ENCODE results near the gene USP22. TPM values are rescaled to one million over a fixed set of nuclear protein-coding genes. Genes with fewer than 3 reads are reported as not detected.

USP22 gene
- total and polyA plus RNA-seq, 2 of the 4 experiments (the other 2 are of a cell fraction), result 161 to 319 TPM

GRCh38 chr17:20992416-20992815 lies 50.4 kb downstream of the USP22 start:
- H3K4me1 ChIP-seq (ENCODE audit: control insufficient read depth, insufficient read depth, low read length), result peaks cover 2% of the 10 kb centered on the region; the same call in 1 of the 2 replicates
- H2BK15ac ChIP-seq (ENCODE audit: low read depth, low read length), result no peak overlapping the region
- H4K5ac ChIP-seq (ENCODE audit: low read depth, low read length), result no peak overlapping the region
- peaks cover 8% of the 10 kb centered on the region for H4K20me1 ChIP-seq (ENCODE audit: insufficient read depth, low read length)
- BruUV-seq (replicated peaks), result no TSS peak
- H2BK120ac ChIP-seq (ENCODE audit: low read depth, low read length), result no peak overlapping the region
- WGBS, 2 experiments (ENCODE audit: extremely low coverage in 2 of 2, insufficient read length in 1 of 2), result 65% methylated on average over 4 of the region's 12 CpGs; no CpG with 5 or more reads in 1 of the 2 experiments
- no peak overlapping the region for H3K9ac ChIP-seq (ENCODE audit: low read depth, low read length)
- H3K18ac ChIP-seq (ENCODE audit: low read depth, low read length), result no peak overlapping the region
- no peak overlapping the region for H3K4me3 ChIP-seq (ENCODE audit: insufficient read depth, low read depth, low read length)
- in situ Hi-C loops (cut with MboI; ENCODE audit: low sequenced_read_pairs) (loop anchor here (5.0 to 10.0 kb wide), 2 partner anchors 85 to 188 kb away; no protein-coding TSS in a partner anchor), dilution Hi-C loops (cut with HindIII; ENCODE audit: low sequenced_read_pairs, unreplicated experiment) (no loop called here), intact Hi-C loops (cut with micrococcal nuclease) (loop anchor here (2.0 to 10.0 kb wide), 5 partner anchors 56 to 1000 kb away; no protein-coding TSS in a partner anchor)
- H3K23ac ChIP-seq (ENCODE audit: low read depth, low read length), result no peak overlapping the region
- no peak overlapping the region for H2BK5ac ChIP-seq (ENCODE audit: low read depth, low read length, poor library complexity, severe bottlenecking)
- no peak overlapping the region for H3K4me2 ChIP-seq (ENCODE audit: low read depth, low read length)
- no peak overlapping the region for H3K14ac ChIP-seq (replicated peaks; ENCODE audit: low read depth, low read length)
- DNase-seq, result no peak
- ChIA-PET CTCF (interaction anchor here (0.8 kb wide), 1 partner anchor 190 kb away, joined by 3 read pairs; no protein-coding TSS in a partner anchor), POLR2A (ENCODE audit: unreplicated experiment) (no interaction called here)
- no peak overlapping the region for H4K91ac ChIP-seq (ENCODE audit: insufficient read depth, low read depth, low read length)
- no peak for TF ChIP-seq BHLHE40 (IDR thresholded peaks at IDR 0.05; ENCODE audit: low read depth, low read length)
- TF ChIP-seq RAD21 (IDR thresholded peaks at IDR 0.05; ENCODE audit: low read length), result no peak
- no peak for TF ChIP-seq CHD1 (IDR thresholded peaks at IDR 0.05; ENCODE audit: low read depth, low read length)
- TF ChIP-seq MXI1 (IDR thresholded peaks at IDR 0.05; ENCODE audit: borderline replicate concordance, low read depth, low read length), result no peak
- TF ChIP-seq MAZ (IDR thresholded peaks at IDR 0.05; ENCODE audit: borderline replicate concordance, low read depth, low read length), result no peak
- no peak for TF ChIP-seq FOS (IDR thresholded peaks at IDR 0.05; ENCODE audit: low read depth, low read length)
- TF ChIP-seq POLR2A (IDR thresholded peaks at IDR 0.05; ENCODE audit: low read depth, low read length), result no peak
- no peak for TF ChIP-seq USF2 (IDR thresholded peaks at IDR 0.05; ENCODE audit: low read depth, low read length)
- no peak for TF ChIP-seq RCOR1 (IDR thresholded peaks at IDR 0.05; ENCODE audit: insufficient replicate concordance, low read length)
- no peak for TF ChIP-seq MAFK (IDR thresholded peaks at IDR 0.05; ENCODE audit: low read depth, low read length)
- TF ChIP-seq, protein P1, sequence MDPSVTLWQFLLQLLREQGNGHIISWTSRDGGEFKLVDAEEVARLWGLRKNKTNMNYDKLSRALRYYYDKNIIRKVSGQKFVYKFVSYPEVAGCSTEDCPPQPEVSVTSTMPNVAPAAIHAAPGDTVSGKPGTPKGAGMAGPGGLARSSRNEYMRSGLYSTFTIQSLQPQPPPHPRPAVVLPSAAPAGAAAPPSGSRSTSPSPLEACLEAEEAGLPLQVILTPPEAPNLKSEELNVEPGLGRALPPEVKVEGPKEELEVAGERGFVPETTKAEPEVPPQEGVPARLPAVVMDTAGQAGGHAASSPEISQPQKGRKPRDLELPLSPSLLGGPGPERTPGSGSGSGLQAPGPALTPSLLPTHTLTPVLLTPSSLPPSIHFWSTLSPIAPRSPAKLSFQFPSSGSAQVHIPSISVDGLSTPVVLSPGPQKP (IDR thresholded peaks at IDR 0.05; ENCODE audit: borderline replicate concordance, low read depth, low read length), result no peak
- TF ChIP-seq RFX5 (IDR thresholded peaks at IDR 0.05; ENCODE audit: low read depth, low read length), result no peak
- TF ChIP-seq, protein P2, sequence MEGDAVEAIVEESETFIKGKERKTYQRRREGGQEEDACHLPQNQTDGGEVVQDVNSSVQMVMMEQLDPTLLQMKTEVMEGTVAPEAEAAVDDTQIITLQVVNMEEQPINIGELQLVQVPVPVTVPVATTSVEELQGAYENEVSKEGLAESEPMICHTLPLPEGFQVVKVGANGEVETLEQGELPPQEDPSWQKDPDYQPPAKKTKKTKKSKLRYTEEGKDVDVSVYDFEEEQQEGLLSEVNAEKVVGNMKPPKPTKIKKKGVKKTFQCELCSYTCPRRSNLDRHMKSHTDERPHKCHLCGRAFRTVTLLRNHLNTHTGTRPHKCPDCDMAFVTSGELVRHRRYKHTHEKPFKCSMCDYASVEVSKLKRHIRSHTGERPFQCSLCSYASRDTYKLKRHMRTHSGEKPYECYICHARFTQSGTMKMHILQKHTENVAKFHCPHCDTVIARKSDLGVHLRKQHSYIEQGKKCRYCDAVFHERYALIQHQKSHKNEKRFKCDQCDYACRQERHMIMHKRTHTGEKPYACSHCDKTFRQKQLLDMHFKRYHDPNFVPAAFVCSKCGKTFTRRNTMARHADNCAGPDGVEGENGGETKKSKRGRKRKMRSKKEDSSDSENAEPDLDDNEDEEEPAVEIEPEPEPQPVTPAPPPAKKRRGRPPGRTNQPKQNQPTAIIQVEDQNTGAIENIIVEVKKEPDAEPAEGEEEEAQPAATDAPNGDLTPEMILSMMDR (conservative IDR thresholded peaks at IDR 0.05; ENCODE audit: low read depth, low read length), result no peak
- no peak for TF ChIP-seq CEBPB (IDR thresholded peaks at IDR 0.05; ENCODE audit: low read depth, low read length)
- TF ChIP-seq SMC3 (IDR thresholded peaks at IDR 0.05; ENCODE audit: low read depth, low read length), result no peak
- TF ChIP-seq NFE2L2 (IDR thresholded peaks at IDR 0.05; ENCODE audit: low read depth, low read length), result no peak
- peak overlapping the region; percentile 9; the same call in 1 of the 2 replicates for H2AK5ac ChIP-seq (ENCODE audit: low read depth, low read length)
- H3K56ac ChIP-seq (ENCODE audit: extremely low read depth, insufficient read depth, low read length), result no peak overlapping the region
- peak overlapping the region; percentile 44 for H2AFZ ChIP-seq (replicated peaks; ENCODE audit: low read length, poor library complexity)
- no peak overlapping the region for H3K4ac ChIP-seq (ENCODE audit: low read depth, low read length)
- ATAC-seq (ENCODE audit: low read depth), result no peak
- H3K27ac ChIP-seq (ENCODE audit: insufficient read depth, low read length), result no peak overlapping the region
- H2BK20ac ChIP-seq (ENCODE audit: low read depth, low read length), result no peak overlapping the region
- H3K9me1 ChIP-seq (ENCODE audit: insufficient read depth, low read length), result peaks cover 9% of the 10 kb centered on the region
- no peaks in the 10 kb centered on the region for H3K36me3 ChIP-seq (ENCODE audit: control insufficient read depth, insufficient read depth, low read length)
- no peaks in the 10 kb centered on the region for H3K9me3 ChIP-seq (ENCODE audit: control insufficient read depth, insufficient read depth, low read length)
- peaks cover 3% of the 10 kb centered on the region; the same call in 1 of the 2 replicates for H3K27me3 ChIP-seq (ENCODE audit: control insufficient read depth, insufficient read depth, low read length)
- H4K8ac ChIP-seq (ENCODE audit: low read depth in 2 of 2, low read length in 2 of 2), result no peak overlapping the region
- no peaks in the 10 kb centered on the region for H3K79me1 ChIP-seq (ENCODE audit: low read depth in 1 of 2, low read length in 2 of 2)
- H2AK9ac ChIP-seq (replicated peaks; ENCODE audit: low read depth, low read length, poor library complexity), result no peak overlapping the region
